Loucy (cell line): Measurements from ENCODE around the gene ECM2.

Source experiments
- H2AFZ ChIP-seq: fragments of 200-600 bp; sonication (generic); 2 replicates; pipeline ENCODE4 v1.6.0; 2016; ENCODE audit warnings: antibody characterized with exemption, mild to moderate bottlenecking, low read length, moderate library complexity
- H3F3A ChIP-seq: fragments of 200-600 bp; 2 replicates; pipeline ENCODE4 v1.6.0; 2016; ENCODE audit warnings: antibody characterized with exemption, low read depth, mild to moderate bottlenecking
- H3K27me3 ChIP-seq: fragments of 200-600 bp; sonication (generic); 2 replicates; pipeline ENCODE4 v1.6.1; 2014; ENCODE audit warnings: low read length, mild to moderate bottlenecking; ENCODE audit not compliant: insufficient read depth, poor library complexity, severe bottlenecking
- H3K36me3 ChIP-seq: fragments of 200-600 bp; sonication (generic); 2 replicates; pipeline ENCODE4 v1.6.1; 2016; ENCODE audit warnings: low read length; ENCODE audit not compliant: insufficient read depth
- H3K4me1 ChIP-seq: fragments of 200-600 bp; sonication (generic); 2 replicates; pipeline ENCODE4 v1.5.1; 2014; ENCODE audit warnings: low read length, mild to moderate bottlenecking; ENCODE audit not compliant: insufficient read depth, poor library complexity, severe bottlenecking
- H3K4me2 ChIP-seq: fragments of 200-600 bp; sonication (generic); 2 replicates; pipeline ENCODE4 v1.6.0; 2014; ENCODE audit warnings: antibody characterized with exemption, low read length, low read depth, mild to moderate bottlenecking; ENCODE audit not compliant: poor library complexity, severe bottlenecking
- H3K4me3 ChIP-seq: fragments of 200-600 bp; sonication (generic); 2 replicates; pipeline ENCODE4 v1.5.1; 2014; ENCODE audit warnings: low read length, mild to moderate bottlenecking, mixed read lengths; ENCODE audit not compliant: poor library complexity, severe bottlenecking
- H3K79me2 ChIP-seq: fragments of 200-600 bp; sonication (generic); 2 replicates; pipeline ENCODE4 v1.6.1; 2014; ENCODE audit warnings: low read length; ENCODE audit not compliant: insufficient read depth
- H3K9ac ChIP-seq: fragments of 200-600 bp; sonication (generic); 2 replicates; pipeline ENCODE4 v1.6.0; 2014; ENCODE audit warnings: mild to moderate bottlenecking, low read depth, low read length, moderate library complexity; ENCODE audit not compliant: poor library complexity, severe bottlenecking
- H3K9me2 ChIP-seq: fragments of 200-600 bp; sonication (generic); replicated peaks from 2 replicates; pipeline ENCODE4 v1.6.1; 2016; ENCODE audit warnings: low read depth, low read length, mixed read lengths
- H3K9me3 ChIP-seq: fragments of 200-600 bp; sonication (generic); 2 replicates; pipeline ENCODE4 v1.6.1; 2014; ENCODE audit warnings: mild to moderate bottlenecking, antibody characterized with exemption, low read length, low read depth; ENCODE audit not compliant: insufficient read depth
- H4K20me1 ChIP-seq: fragments of 200-600 bp; sonication (generic); 2 replicates; pipeline ENCODE4 v1.6.0; 2014; ENCODE audit warnings: antibody characterized with exemption, low read length, mild to moderate bottlenecking; ENCODE audit not compliant: insufficient read depth, poor library complexity, severe bottlenecking
- EZH2phosphoT487 ChIP-seq: fragments of 200-600 bp; IDR thresholded peaks from 2 replicates; pipeline ENCODE4 v1.6.1; 2018; ENCODE audit warnings: antibody characterized with exemption, mild to moderate bottlenecking, moderate library complexity, borderline replicate concordance
- TF ChIP-seq, protein P1 (sequence below): fragments of 200-600 bp; sonication (generic); conservative IDR thresholded peaks from 2 replicates; pipeline ENCODE4 v1.5.1; 2014; ENCODE audit warnings: mild to moderate bottlenecking, antibody characterized with exemption, low read length

ECM2 gene

GRCh38 chr9:92486371-92486770, 49.4 kb downstream of the ECM2 start:
- H3K9me3 ChIP-seq = no peaks in the 10 kb centered on the region

GRCh38 chr9:92484563-92484962, 51.2 kb downstream of the ECM2 start:
- no peaks in the 10 kb centered on the region for H3K79me2 ChIP-seq
- H3K9me2 ChIP-seq = no peaks in the 10 kb centered on the region
- no peak overlapping the region for H3K9ac ChIP-seq
- H3K4me1 ChIP-seq = peaks cover 22% of the 10 kb centered on the region
- H3K27me3 ChIP-seq = no peaks in the 10 kb centered on the region
- H3K4me3 ChIP-seq = no peak overlapping the region
- H3K9me3 ChIP-seq = no peaks in the 10 kb centered on the region
- no peaks in the 10 kb centered on the region for H4K20me1 ChIP-seq
- no peaks in the 10 kb centered on the region for H3F3A ChIP-seq
- no peak overlapping the region for H2AFZ ChIP-seq
- no peak for TF ChIP-seq EZH2phosphoT487
- TF ChIP-seq, protein P1, sequence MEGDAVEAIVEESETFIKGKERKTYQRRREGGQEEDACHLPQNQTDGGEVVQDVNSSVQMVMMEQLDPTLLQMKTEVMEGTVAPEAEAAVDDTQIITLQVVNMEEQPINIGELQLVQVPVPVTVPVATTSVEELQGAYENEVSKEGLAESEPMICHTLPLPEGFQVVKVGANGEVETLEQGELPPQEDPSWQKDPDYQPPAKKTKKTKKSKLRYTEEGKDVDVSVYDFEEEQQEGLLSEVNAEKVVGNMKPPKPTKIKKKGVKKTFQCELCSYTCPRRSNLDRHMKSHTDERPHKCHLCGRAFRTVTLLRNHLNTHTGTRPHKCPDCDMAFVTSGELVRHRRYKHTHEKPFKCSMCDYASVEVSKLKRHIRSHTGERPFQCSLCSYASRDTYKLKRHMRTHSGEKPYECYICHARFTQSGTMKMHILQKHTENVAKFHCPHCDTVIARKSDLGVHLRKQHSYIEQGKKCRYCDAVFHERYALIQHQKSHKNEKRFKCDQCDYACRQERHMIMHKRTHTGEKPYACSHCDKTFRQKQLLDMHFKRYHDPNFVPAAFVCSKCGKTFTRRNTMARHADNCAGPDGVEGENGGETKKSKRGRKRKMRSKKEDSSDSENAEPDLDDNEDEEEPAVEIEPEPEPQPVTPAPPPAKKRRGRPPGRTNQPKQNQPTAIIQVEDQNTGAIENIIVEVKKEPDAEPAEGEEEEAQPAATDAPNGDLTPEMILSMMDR = no peak
- H3K36me3 ChIP-seq = no peaks in the 10 kb centered on the region
- no peak overlapping the region for H3K4me2 ChIP-seq

More at GRCh38 chr9:92486371-92486770, 49.4 kb downstream of the ECM2 start:
- Histone ChIP-seq H4K20me1 (no peaks in the 10 kb centered on the region), H3K9ac (no peak overlapping the region), H2AFZ (no peak overlapping the region), H3K4me3 (no peak overlapping the region), H3F3A (no peaks in the 10 kb centered on the region), H3K27me3 (no peaks in the 10 kb centered on the region), H3K4me2 (no peak overlapping the region), H3K36me3 (no peaks in the 10 kb centered on the region), H3K4me1 (peaks cover 19% of the 10 kb centered on the region), H3K79me2 (no peaks in the 10 kb centered on the region), H3K9me2 (no peaks in the 10 kb centered on the region)
- TF ChIP-seq EZH2phosphoT487 = no peak
- TF ChIP-seq, protein P1 = no peak

GRCh38 chr9:92483627-92484545, 51.9 kb downstream of the ECM2 start:
- Histone ChIP-seq H3K4me2 (no peak overlapping the region), H3K4me3 (no peak overlapping the region), H2AFZ (no peak overlapping the region), H3K9me3 (no peaks in the 10 kb centered on the region), H3K79me2 (no peaks in the 10 kb centered on the region), H4K20me1 (no peaks in the 10 kb centered on the region), H3K9ac (no peak overlapping the region), H3K9me2 (no peaks in the 10 kb centered on the region), H3K36me3 (no peaks in the 10 kb centered on the region), H3K27me3 (no peaks in the 10 kb centered on the region), H3F3A (no peaks in the 10 kb centered on the region), H3K4me1 (peaks cover 16% of the 10 kb centered on the region)
- TF ChIP-seq, protein P1 = no peak
